ENCODE data around the gene WRAP73.

WRAP73 gene

GRCh38 chr1:3664700-3665375 lies 14.9 kb upstream of the WRAP73 start:
- DNase-seq: no peak

- DNase-seq: no peak
Observed at GRCh38 chr1:3663999-3664699, 14.2 kb upstream of the WRAP73 start.

- DNase-seq: no peak
Observed at GRCh38 chr1:3662080-3662671, 12.3 kb upstream of the WRAP73 start.

- DNase-seq: no peak
Observed at GRCh38 chr1:3661631-3662030, 11.7 kb upstream of the WRAP73 start.

GRCh38 chr1:3660704-3661103 lies 10.8 kb upstream of the WRAP73 start:
- DNase-seq: no peak

GRCh38 chr1:3659093-3659492 lies 9.2 kb upstream of the WRAP73 start:
- DNase-seq: no peak

GRCh38 chr1:3658231-3658615 lies 8.3 kb upstream of the WRAP73 start:
- no peak for DNase-seq

GRCh38 chr1:3657578-3658230 lies 7.8 kb upstream of the WRAP73 start:
- no peak for DNase-seq

GRCh38 chr1:3657096-3657475 lies 7.2 kb upstream of the WRAP73 start:
- no peak for DNase-seq

- no peak for DNase-seq
Observed at GRCh38 chr1:3656450-3657095, 6.7 kb upstream of the WRAP73 start.

GRCh38 chr1:3654549-3655281 lies 4.8 kb upstream of the WRAP73 start:
- DNase-seq: no peak

GRCh38 chr1:3653286-3653618 lies 3.3 kb upstream of the WRAP73 start:
- DNase-seq: no peak

- DNase-seq: no peak
Observed at GRCh38 chr1:3652548-3653285, 2.8 kb upstream of the WRAP73 start.

- no peak for DNase-seq
Observed at GRCh38 chr1:3651930-3652547, 2.1 kb upstream of the WRAP73 start, which contains the start of gene TP73. Gene TP73, plus strand, starts transcription at chr1:3652516. Its CDS starts 29,850 bp downstream, at chr1:3682366.

- DNase-seq: no peak
Observed at GRCh38 chr1:3651026-3651929, 1.4 kb upstream of the WRAP73 start.

- DNase-seq: no peak
Observed at GRCh38 chr1:3650248-3651025, 534 bp upstream of the WRAP73 start.

- no peak for DNase-seq
Observed at GRCh38 chr1:3646596-3646995, 3.3 kb downstream of the WRAP73 start.

- no peak for DNase-seq
Observed at GRCh38 chr1:3645666-3646355, 4.1 kb downstream of the WRAP73 start.

GRCh38 chr1:3645247-3645646 lies 4.7 kb downstream of the WRAP73 start:
- no peak for DNase-seq
